GM21360 (cell line): ENCODE data around the gene AEBP2.

ENCODE experiments used
- ATAC-seq: cut with Tn5 transposase; IDR thresholded peaks from one replicate; pipeline ENCODE4 v1.9.1; 2021; ENCODE audit warnings: mild to moderate bottlenecking, moderate library complexity; ENCODE audit not compliant: unreplicated experiment

Gene AEBP2

DNA sequence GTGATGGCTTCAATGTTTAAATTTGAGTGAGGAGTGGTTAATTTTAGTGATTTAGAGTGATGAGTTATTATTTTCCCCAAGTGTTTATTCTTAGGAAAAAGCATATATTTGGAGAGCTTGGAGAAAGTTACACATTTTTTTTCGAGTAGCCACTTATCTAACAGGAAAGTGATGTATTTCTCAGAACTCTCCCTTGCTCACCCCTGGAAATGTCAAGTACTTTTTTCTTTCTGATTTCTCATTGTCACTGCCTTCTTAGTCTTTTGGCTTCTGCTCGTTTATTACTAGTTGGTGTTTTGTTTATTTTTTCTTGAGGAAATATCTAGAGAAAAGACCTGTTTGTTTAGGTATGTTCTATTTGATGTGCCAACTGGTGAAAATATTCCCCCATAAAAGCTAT, 58.8 kb downstream of the AEBP2 start:
- ATAC-seq: no peak

DNA sequence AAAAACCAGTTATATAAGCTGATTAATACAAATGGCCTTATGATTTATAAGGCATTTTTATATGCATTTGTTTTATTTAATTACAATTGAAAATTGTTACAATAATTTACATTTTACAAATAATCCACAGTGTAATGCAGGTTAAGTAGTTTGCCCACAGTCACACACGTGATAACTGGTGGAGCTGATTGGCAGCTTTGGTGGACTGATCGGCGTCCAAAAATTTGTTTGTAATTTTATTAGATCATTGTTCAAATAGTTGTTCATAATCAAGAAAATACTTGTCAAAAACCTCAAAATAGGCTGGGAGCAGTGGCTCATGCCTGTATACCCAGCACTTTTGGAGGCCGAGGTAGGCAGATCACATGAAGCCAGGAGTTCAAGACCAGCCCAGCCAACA, 59.7 kb downstream of the AEBP2 start:
- ATAC-seq: no peak

- ATAC-seq: no peak
Observed at GRCh38 chr12:19506497-19506896, 67.2 kb downstream of the AEBP2 start.

DNA sequence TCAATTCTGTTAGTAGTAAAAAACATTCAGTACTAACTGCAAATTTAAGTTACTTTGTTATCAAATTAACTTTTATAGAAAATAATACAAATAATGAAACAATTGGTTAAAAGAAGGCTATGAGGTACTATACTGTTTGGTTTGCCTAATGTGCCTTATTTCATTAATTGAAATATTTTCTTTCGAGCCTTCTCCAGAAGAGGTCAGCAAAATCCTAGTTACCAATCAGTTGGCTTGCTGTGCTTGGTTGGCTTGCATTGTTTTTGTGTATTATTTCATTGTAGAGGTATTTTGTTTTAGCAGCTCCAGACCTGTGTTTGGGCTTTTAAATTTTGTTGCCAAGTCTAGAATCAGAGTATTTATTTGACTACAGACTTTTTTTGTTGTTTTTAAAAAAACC, 68.5 kb downstream of the AEBP2 start:
- no peak for ATAC-seq

- no peak for ATAC-seq
Observed at GRCh38 chr12:19510461-19510860, 71.2 kb downstream of the AEBP2 start.

DNA sequence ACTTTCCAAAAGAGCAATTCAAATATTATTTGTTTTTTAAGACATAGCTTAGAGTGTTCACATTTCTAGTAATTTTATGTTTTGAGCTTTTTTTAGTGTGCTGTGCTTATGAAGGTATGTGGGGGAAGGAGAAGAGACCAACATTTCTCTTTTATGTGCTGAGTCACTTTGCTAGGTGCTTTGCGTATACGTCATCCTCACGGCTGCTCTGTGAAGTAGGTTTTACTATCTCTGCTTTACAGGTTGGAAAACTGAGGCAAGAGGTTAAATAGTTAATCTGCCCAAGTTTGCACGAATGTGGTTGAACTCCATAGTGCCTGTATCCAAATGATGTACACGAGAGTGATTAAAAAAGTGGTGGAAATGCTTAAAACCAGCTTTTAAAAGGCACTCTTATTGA, 75.9 kb downstream of the AEBP2 start:
- ATAC-seq: no peak

DNA sequence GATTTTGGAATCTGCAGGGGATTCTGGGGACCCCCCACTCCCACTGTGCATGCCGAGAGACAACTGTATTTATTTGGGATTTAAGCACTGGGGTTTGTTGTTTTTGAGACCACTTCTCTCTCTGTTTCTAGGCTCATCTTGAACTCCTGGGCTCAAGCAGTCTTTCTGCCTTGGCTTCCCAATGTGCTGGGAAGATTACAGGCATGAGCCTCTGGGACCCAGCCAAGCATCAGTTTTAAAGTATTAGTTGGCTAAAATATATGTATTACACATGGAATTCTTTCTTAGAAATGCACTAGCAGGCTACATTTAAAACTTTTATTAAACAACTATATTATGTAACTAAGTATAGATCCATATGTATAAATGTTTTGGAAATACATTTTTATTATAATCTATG, 78.3 kb downstream of the AEBP2 start:
- no peak for ATAC-seq

GRCh38 chr12:19518209-19518608, 78.9 kb downstream of the AEBP2 start:
- ATAC-seq: no peak

GRCh38 chr12:19520646-19521415, 81.5 kb downstream of the AEBP2 start:
- ATAC-seq: no peak

GRCh38 chr12:19525274-19525673, 86.0 kb downstream of the AEBP2 start:
- ATAC-seq: no peak

DNA sequence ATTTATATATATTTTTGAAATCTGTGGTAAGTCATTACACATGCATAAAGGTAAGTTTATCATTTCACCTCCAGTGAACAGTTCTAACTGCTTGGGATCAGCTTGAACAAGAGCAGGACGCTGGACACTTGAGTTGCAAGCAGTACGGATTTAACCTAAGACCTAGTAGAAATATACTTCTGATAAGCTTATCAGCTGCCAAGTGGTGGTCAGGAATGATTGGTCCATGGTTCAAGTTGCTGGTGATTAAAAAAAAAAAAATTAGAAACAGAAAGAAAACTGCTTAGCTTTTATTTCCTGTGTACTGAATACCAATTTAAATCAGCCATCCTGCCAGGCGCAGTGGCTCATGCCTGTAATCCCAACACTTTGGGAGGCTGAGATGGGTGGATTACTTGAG, 88.6 kb downstream of the AEBP2 start:
- no peak for ATAC-seq

DNA sequence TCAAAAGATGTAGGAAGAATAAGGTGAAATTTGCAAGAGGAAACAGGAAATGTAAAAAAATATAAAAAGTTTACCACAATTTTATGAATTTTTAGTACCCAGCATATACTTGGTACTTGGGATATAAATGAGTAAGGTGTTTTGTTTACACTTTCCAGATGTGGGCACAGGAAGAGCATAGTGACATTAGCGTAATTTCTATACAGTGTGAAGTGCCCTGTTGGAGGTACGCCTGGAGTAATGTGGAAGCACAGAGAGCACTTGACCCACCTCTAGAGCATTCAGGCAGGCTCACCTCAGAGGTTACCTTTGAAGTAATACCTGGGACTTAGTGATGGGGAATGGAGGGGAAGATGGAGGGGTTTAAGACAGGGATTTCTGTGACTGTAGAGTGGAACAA, 89.5 kb downstream of the AEBP2 start:
- ATAC-seq: no peak

- no peak for ATAC-seq
Observed at GRCh38 chr12:19529951-19530636, 90.8 kb downstream of the AEBP2 start.

GRCh38 chr12:19530637-19531023, 91.3 kb downstream of the AEBP2 start:
- ATAC-seq: no peak

DNA sequence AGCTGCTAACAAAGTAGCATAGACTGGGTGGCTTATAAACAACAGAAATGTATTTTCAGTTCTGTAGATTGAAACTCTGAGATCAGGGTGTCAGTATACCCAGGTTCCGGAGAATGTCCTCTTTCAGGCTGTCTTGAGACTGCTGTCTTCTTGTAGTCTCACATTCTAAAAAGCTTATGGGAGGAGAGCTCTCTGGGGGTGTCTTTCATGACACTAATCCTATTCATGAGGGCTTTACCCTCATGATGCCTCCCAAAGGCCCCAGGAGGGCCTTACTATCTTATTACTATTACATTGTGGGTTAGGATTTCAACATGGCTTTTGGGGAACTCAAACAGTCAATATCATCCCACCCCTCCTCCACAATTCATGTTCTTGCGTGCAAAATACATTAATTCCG, 94.3 kb downstream of the AEBP2 start:
- ATAC-seq: no peak

DNA sequence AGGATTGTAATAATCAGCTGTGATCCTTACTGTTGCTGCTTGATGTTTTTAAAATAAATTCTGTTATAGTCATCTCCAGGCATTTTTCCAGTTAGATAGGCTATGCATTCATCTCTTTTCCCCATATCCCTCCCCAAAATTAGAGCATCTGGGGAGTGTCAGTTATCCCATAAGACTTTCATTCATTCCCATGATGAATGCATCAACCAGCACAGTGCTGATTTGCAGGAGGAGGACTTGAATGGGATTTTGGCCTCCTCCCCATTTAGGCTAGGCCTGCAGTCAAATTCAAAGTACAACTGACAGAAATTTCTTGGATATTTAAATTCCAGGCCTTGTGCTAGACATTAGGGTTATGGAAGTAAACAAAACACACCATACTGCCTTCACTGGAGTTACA, 99.8 kb downstream of the AEBP2 start:
- ATAC-seq: no peak

- no peak for ATAC-seq
Observed at GRCh38 chr12:19539836-19540235, 100.5 kb downstream of the AEBP2 start.

- ATAC-seq: no peak
Observed at GRCh38 chr12:19542606-19543005, 103.3 kb downstream of the AEBP2 start.

GRCh38 chr12:19544353-19544752, 105.1 kb downstream of the AEBP2 start:
- ATAC-seq: no peak

- ATAC-seq: no peak
Observed at GRCh38 chr12:19545301-19545700, 106.0 kb downstream of the AEBP2 start.

DNA sequence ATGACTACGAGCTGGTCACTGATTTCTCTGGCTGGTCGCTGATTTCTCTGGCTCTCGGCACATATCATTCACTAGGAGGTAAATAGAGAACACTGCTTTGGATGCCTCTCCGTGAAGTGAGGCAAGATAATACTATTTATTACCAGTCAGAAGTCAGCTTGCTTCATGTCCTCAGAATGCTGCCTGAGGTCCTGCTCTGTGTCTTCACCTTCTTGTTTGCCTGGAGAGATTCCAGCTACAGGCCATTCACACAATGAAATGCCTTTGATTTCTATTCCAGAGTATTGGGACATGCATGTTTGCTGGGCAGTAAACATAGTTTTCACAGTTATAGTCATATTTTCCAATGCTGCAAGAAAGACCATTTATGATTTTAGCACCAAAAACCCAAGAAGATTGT, 106.7 kb downstream of the AEBP2 start:
- ATAC-seq: no peak

GRCh38 chr12:19546611-19547162, 107.4 kb downstream of the AEBP2 start:
- ATAC-seq: no peak
